ENCODE measurements around the gene NDP.

Gene NDP

DNA sequence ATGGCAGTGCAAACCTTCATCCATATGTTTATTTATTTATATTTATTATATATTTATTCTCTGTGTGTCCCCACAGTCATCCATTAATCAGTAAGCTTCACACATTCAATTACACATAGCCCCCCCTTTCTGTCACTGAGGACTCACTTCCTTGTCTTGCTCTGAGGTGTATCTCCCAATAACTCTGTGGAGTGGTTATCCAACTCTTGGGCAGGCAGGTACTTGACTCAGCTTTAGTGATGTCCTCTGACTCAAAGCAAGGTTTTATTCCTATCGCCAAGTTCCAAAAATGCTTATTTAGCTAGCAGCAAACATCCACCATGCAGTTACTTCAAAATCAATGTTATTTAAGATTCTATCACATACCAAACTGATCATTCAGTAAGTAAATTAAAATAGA lies 25.2 kb upstream of the NDP start:
- H3K27me3 ChIP-seq (ENCODE audit: control insufficient read depth, insufficient read depth, low read length): no peaks in the 10 kb centered on the region
- H3K4me3 ChIP-seq (ENCODE audit: low read length): no peak overlapping the region
- no peak overlapping the region for H3K4me2 ChIP-seq (ENCODE audit: low read length)
- H3K36me3 ChIP-seq (ENCODE audit: insufficient read depth, low read length): no peaks in the 10 kb centered on the region
- no peaks in the 10 kb centered on the region for H3K9me3 ChIP-seq (replicated peaks; ENCODE audit: low read length)
- H3K9ac ChIP-seq (ENCODE audit: low read depth, low read length): no peak overlapping the region
- no peaks in the 10 kb centered on the region for H3K4me1 ChIP-seq (ENCODE audit: control insufficient read depth, insufficient read depth, low read length)

GRCh38 chrX:43996491-43996890 lies 23.3 kb upstream of the NDP start:
- H3K4me2 ChIP-seq (ENCODE audit: low read length): no peak overlapping the region
- no peaks in the 10 kb centered on the region for H3K4me1 ChIP-seq (ENCODE audit: control insufficient read depth, insufficient read depth, low read length)
- H3K36me3 ChIP-seq (ENCODE audit: insufficient read depth, low read length): no peaks in the 10 kb centered on the region
- no peaks in the 10 kb centered on the region for H3K9me3 ChIP-seq (replicated peaks; ENCODE audit: low read length)
- H3K27me3 ChIP-seq (ENCODE audit: control insufficient read depth, insufficient read depth, low read length): no peaks in the 10 kb centered on the region
- H3K9ac ChIP-seq (ENCODE audit: low read depth, low read length): no peak overlapping the region
- H3K4me3 ChIP-seq (ENCODE audit: low read length): no peak overlapping the region

- H3K4me1 ChIP-seq (ENCODE audit: control insufficient read depth, insufficient read depth, low read length): no peaks in the 10 kb centered on the region
- no peaks in the 10 kb centered on the region for H3K27me3 ChIP-seq (ENCODE audit: control insufficient read depth, insufficient read depth, low read length)
- no peak overlapping the region for H3K4me3 ChIP-seq (ENCODE audit: low read length)
- H3K4me2 ChIP-seq (ENCODE audit: low read length): no peak overlapping the region
- no peaks in the 10 kb centered on the region for H3K9me3 ChIP-seq (replicated peaks; ENCODE audit: low read length)
- no peaks in the 10 kb centered on the region for H3K36me3 ChIP-seq (ENCODE audit: insufficient read depth, low read length)
- no peak overlapping the region for H3K9ac ChIP-seq (ENCODE audit: low read depth, low read length)
Observed at GRCh38 chrX:43986083-43986482, 12.9 kb upstream of the NDP start.

GRCh38 chrX:43985511-43985910 lies 12.3 kb upstream of the NDP start:
- Histone ChIP-seq H3K36me3 (ENCODE audit: insufficient read depth, low read length) (no peaks in the 10 kb centered on the region), H3K4me2 (ENCODE audit: low read length) (no peak overlapping the region), H3K4me3 (ENCODE audit: low read length) (no peak overlapping the region), H3K9ac (ENCODE audit: low read depth, low read length) (no peak overlapping the region), H3K4me1 (ENCODE audit: control insufficient read depth, insufficient read depth, low read length) (no peaks in the 10 kb centered on the region), H3K27me3 (ENCODE audit: control insufficient read depth, insufficient read depth, low read length) (no peaks in the 10 kb centered on the region), H3K9me3 (replicated peaks; ENCODE audit: low read length) (no peaks in the 10 kb centered on the region)

DNA sequence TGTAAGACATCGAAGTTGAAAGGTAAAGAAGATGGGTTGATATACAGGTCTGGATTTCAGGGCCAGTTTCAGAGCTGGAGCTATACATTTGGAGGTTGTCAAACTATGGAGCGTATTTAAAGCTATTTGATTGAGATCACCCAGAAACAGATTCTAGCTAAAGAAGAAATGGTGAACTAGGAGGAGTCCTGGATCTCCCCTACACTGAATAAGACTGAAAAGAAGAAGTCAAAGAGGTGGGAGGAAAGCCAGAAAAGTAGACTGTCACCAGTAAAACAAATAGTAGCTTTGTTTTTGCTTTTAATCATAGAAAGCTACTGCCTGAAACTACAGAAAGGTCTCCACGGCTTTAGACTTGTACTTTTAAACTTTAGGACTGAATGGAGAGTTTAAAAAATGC lies 5.0 kb upstream of the NDP start:
- no peak overlapping the region for H3K4me3 ChIP-seq (ENCODE audit: low read length)
- no peak overlapping the region for H3K4me2 ChIP-seq (ENCODE audit: low read length)
- H3K27me3 ChIP-seq (ENCODE audit: control insufficient read depth, insufficient read depth, low read length): no peaks in the 10 kb centered on the region
- H3K4me1 ChIP-seq (ENCODE audit: control insufficient read depth, insufficient read depth, low read length): peaks cover 6% of the 10 kb centered on the region
- H3K9me3 ChIP-seq (replicated peaks; ENCODE audit: low read length): no peaks in the 10 kb centered on the region
- no peaks in the 10 kb centered on the region for H3K36me3 ChIP-seq (ENCODE audit: insufficient read depth, low read length)
- H3K9ac ChIP-seq (ENCODE audit: low read depth, low read length): no peak overlapping the region

DNA sequence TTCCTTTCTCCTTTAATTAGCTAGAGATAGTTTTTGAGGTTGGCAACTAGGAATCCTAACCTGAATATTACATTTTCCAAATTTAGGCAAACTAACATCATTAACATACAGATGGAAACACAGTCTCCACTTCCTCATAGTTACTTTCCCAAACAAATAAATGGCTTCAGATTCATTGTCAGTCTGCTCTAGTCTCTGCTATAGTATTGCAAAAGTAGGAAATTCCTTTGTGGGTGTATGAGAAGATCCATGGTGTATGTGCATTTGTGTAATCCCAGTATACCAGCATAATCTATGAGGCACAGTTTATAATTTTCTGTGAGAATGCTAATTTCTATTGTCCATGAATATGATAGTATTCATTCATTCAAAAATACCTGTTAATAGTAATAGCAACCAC lies 3.0 kb upstream of the NDP start:
- Histone ChIP-seq H3K4me3 (ENCODE audit: low read length) (no peak overlapping the region), H3K27me3 (ENCODE audit: control insufficient read depth, insufficient read depth, low read length) (no peaks in the 10 kb centered on the region), H3K9ac (ENCODE audit: low read depth, low read length) (no peak overlapping the region), H3K36me3 (ENCODE audit: insufficient read depth, low read length) (no peaks in the 10 kb centered on the region), H3K4me2 (ENCODE audit: low read length) (no peak overlapping the region), H3K4me1 (ENCODE audit: control insufficient read depth, insufficient read depth, low read length) (peaks cover 6% of the 10 kb centered on the region), H3K9me3 (replicated peaks; ENCODE audit: low read length) (no peaks in the 10 kb centered on the region)

- Histone ChIP-seq H3K9me3 (replicated peaks; ENCODE audit: low read length) (no peaks in the 10 kb centered on the region), H3K4me1 (ENCODE audit: control insufficient read depth, insufficient read depth, low read length) (peaks cover 8% of the 10 kb centered on the region), H3K27me3 (ENCODE audit: control insufficient read depth, insufficient read depth, low read length) (no peaks in the 10 kb centered on the region), H3K4me2 (ENCODE audit: low read length) (no peak overlapping the region), H3K36me3 (ENCODE audit: insufficient read depth, low read length) (no peaks in the 10 kb centered on the region), H3K4me3 (ENCODE audit: low read length) (no peak overlapping the region), H3K9ac (ENCODE audit: low read depth, low read length) (no peak overlapping the region)
Observed at GRCh38 chrX:43975796-43976195, 2.6 kb upstream of the NDP start.

- H3K9ac ChIP-seq (ENCODE audit: low read depth, low read length): no peak overlapping the region
- H3K4me1 ChIP-seq (ENCODE audit: control insufficient read depth, insufficient read depth, low read length): peaks cover 17% of the 10 kb centered on the region
- H3K4me2 ChIP-seq (ENCODE audit: low read length): no peak overlapping the region
- no peaks in the 10 kb centered on the region for H3K27me3 ChIP-seq (ENCODE audit: control insufficient read depth, insufficient read depth, low read length)
- H3K9me3 ChIP-seq (replicated peaks; ENCODE audit: low read length): no peaks in the 10 kb centered on the region
- no peak overlapping the region for H3K4me3 ChIP-seq (ENCODE audit: low read length)
- no peaks in the 10 kb centered on the region for H3K36me3 ChIP-seq (ENCODE audit: insufficient read depth, low read length)
Observed at GRCh38 chrX:43974741-43975465, 1.7 kb upstream of the NDP start.

DNA sequence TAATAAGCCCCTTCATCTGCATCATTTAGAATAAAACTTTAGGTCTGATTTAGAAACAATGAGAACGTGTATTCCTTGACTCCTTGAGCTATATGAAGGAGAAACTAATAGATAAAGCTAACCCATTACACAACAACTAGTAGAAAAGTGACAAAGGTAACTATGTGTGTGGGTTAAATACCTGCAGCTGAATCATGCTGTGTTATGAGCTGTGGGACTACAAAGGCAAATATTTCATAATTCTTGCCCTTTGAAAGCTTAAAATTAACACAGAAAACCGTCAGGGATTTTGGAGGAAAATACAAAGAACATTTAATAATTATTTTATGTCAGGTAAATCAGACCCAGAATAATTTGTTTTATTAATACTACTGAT lies 898 bp upstream of the NDP start:
- no peak overlapping the region for H3K4me2 ChIP-seq (ENCODE audit: low read length)
- H3K4me3 ChIP-seq (ENCODE audit: low read length): no peak overlapping the region
- peaks cover 25% of the 10 kb centered on the region for H3K4me1 ChIP-seq (ENCODE audit: control insufficient read depth, insufficient read depth, low read length)
- H3K36me3 ChIP-seq (ENCODE audit: insufficient read depth, low read length): no peaks in the 10 kb centered on the region
- no peaks in the 10 kb centered on the region for H3K9me3 ChIP-seq (replicated peaks; ENCODE audit: low read length)
- no peak overlapping the region for H3K9ac ChIP-seq (ENCODE audit: low read depth, low read length)
- H3K27me3 ChIP-seq (ENCODE audit: control insufficient read depth, insufficient read depth, low read length): no peaks in the 10 kb centered on the region

DNA sequence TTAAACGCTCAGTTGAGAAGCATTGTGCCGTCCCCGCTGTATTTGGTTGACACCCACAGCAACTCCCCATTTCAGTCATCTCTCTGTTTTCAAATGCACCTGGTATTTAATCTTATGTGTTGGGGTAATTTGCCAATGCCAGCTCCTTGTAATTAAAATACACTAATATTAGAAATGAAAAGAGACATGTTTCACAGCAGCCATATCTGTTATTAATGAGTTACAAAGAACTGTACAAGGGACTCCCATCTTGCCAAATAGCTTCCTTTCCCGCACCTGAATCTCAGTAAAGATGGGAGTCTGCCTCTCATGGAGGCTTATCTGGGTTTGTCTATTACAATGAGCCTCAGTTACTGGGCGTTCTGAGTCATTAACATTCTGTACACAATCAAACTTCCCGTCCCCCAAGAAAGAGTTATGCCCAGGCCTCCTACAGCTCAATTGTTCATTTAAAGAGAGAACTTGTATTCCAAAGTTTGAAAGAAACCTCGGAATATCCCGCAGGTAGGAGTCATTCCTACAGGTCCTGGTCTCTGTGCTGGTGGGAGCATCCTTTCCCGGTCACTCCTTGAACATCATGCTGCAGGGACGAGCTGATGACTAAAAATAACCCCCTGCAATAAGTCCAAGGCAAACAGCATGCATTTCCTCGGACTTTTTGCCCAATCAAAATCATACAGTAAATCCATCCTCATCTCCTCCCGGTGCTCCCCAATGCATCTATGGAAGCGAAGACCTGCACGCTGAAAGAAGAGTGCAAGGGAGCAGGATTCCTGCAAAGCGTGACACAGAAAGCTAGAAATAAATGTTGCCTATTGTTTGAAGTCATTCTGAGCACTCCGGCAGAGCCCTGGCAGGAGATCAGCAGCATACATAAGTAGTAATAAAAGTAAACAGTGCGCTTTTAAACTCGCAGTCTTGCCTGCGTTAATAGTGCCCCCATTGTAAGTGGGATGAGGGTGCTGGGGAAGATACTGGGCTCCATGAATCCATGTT lies 926 bp downstream of the NDP start:
- Histone ChIP-seq H3K9me3 (replicated peaks; ENCODE audit: low read length) (no peaks in the 10 kb centered on the region), H3K27me3 (ENCODE audit: control insufficient read depth, insufficient read depth, low read length) (no peaks in the 10 kb centered on the region), H3K4me2 (ENCODE audit: low read length) (peak overlapping the region; percentile 65), H3K36me3 (ENCODE audit: insufficient read depth, low read length) (no peaks in the 10 kb centered on the region), H3K4me3 (ENCODE audit: low read length) (peak overlapping the region; percentile 38), H3K9ac (ENCODE audit: low read depth, low read length) (no peak overlapping the region), H3K4me1 (ENCODE audit: control insufficient read depth, insufficient read depth, low read length) (peaks cover 33% of the 10 kb centered on the region)

DNA sequence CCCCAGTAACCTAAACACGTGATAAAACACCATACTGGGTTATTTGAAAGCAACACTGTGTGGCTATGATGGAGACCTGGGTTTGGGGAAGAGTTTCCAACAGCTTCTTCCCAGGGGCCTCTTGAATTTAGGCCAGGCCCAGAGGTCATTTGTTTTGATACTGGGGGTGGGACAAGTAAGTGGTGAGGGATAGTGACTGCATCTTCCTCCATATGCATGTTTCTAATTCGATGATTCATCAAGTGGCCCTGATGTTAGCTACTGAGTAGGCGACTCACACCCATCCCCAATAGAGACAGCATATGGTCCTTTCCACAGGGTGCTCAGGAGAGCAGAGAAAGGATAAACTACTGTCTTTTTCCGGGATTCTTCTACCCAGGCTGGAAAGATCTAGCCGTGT lies 2.7 kb downstream of the NDP start:
- no peaks in the 10 kb centered on the region for H3K36me3 ChIP-seq (ENCODE audit: insufficient read depth, low read length)
- H3K4me1 ChIP-seq (ENCODE audit: control insufficient read depth, insufficient read depth, low read length): peaks cover 33% of the 10 kb centered on the region
- H3K4me3 ChIP-seq (ENCODE audit: low read length): peak overlapping the region; percentile 28
- H3K27me3 ChIP-seq (ENCODE audit: control insufficient read depth, insufficient read depth, low read length): no peaks in the 10 kb centered on the region
- H3K9ac ChIP-seq (ENCODE audit: low read depth, low read length): peak overlapping the region; percentile 71
- no peaks in the 10 kb centered on the region for H3K9me3 ChIP-seq (replicated peaks; ENCODE audit: low read length)
- peak overlapping the region; percentile 48 for H3K4me2 ChIP-seq (ENCODE audit: low read length)
